ENCODE results near the gene CORO1C.
"Not testable (repeated sequence)": the region's sequence is repeated elsewhere in the genome, so short reads cannot be mapped to it uniquely, and the experiment has no call there.

The CORO1C gene

DNA sequence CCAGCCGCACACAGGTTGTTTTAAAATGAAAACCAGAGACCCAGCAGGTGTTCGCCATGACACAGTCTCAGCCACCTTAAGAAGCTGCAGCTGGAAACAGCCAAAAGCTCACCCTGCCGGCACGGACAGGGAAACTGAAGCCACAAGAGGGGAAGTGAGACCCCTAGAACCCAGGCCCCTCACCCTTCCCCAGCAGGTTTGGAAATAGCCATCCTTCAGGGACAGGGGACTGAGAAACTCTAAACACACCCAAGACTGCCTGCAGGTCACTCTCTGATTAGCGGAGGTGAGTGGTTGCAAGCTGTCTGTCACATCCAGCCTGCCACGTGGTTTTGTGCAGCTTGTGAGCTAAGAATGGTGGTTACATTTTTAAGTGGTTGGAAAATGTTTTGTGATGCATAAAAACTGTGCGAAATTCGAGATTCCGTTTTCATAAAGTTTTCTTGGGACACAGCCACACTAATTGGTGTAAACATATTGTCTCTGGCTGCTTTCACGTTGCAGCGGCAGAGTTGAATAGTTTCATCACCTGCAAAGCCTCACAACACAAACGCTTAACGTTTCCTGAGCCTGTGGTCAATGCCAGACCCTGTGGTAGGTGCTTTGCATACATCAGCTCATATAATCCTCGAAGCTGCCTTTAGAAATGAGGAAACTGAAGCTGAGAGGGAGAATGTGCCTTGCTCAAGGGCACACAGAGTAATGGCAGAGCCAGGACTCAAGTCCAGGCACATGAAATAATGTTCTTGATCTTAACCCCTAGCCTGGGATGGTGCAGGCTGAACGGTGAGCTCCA, 95.9 kb downstream of the CORO1C start:
- peak overlapping the region; percentile 78 to 85 for H3K27ac ChIP-seq (ENCODE audit: low read depth in 2 of 2, low read length in 2 of 2)
- H3K9ac ChIP-seq (ENCODE audit: low read depth in 1 of 2, low read length in 2 of 2) = peak overlapping the region; percentile 22 to 34
- no peaks in the 10 kb centered on the region for H3K9me3 ChIP-seq (ENCODE audit: control insufficient read depth in 2 of 2, low read length in 2 of 2)
- H3K36me3 ChIP-seq (ENCODE audit: control insufficient read depth in 2 of 2, insufficient read depth in 2 of 2, low read length in 2 of 2) = no peaks in the 10 kb centered on the region
- no peaks in the 10 kb centered on the region for H3K27me3 ChIP-seq (ENCODE audit: control insufficient read depth in 2 of 2, insufficient read depth in 2 of 2, low read length in 2 of 2)
- H3K4me3 ChIP-seq (ENCODE audit: low read length in 2 of 2) = peak overlapping the region in 1 of 2 donors; percentile 39
- peaks cover 18 to 26% of the 10 kb centered on the region in 2 donors for H3K4me1 ChIP-seq (ENCODE audit: control insufficient read depth in 2 of 2, insufficient read depth in 2 of 2, low read length in 2 of 2)

DNA sequence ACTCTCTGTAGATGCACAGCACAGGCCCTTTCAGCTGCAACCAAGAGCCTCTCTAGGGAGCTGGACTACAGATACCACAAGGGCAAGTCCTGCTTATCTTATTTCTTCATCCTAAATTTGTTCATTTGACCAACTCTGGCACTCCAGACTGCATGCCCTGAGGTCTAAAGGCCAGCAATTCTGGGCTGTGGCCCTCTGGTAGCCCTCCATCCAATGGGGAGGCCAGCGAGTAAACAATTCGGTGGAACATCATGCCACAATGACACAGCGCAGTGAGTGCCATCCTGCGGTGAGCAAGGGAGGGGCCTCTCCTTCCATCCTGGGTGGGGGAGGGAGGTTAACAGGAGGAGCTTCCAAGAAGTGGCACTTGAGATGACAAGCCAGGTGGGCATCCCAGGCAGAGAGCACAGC, 97.0 kb downstream of the CORO1C start:
- H3K4me1 ChIP-seq (ENCODE audit: control insufficient read depth in 2 of 2, insufficient read depth in 2 of 2, low read length in 2 of 2) = peaks cover 20 to 29% of the 10 kb centered on the region in 2 donors
- no peaks in the 10 kb centered on the region for H3K36me3 ChIP-seq (ENCODE audit: control insufficient read depth in 2 of 2, insufficient read depth in 2 of 2, low read length in 2 of 2)
- no peaks in the 10 kb centered on the region for H3K9me3 ChIP-seq (ENCODE audit: control insufficient read depth in 2 of 2, low read length in 2 of 2)
- H3K9ac ChIP-seq (ENCODE audit: low read depth in 1 of 2, low read length in 2 of 2) = peak overlapping the region in 1 of 2 donors; percentile 41
- no peaks in the 10 kb centered on the region for H3K27me3 ChIP-seq (ENCODE audit: control insufficient read depth in 2 of 2, insufficient read depth in 2 of 2, low read length in 2 of 2)
- peak overlapping the region; percentile 78 to 85 for H3K27ac ChIP-seq (ENCODE audit: low read depth in 2 of 2, low read length in 2 of 2)
- H3K4me3 ChIP-seq (ENCODE audit: low read length in 2 of 2) = peak overlapping the region in 1 of 2 donors; percentile 49

DNA sequence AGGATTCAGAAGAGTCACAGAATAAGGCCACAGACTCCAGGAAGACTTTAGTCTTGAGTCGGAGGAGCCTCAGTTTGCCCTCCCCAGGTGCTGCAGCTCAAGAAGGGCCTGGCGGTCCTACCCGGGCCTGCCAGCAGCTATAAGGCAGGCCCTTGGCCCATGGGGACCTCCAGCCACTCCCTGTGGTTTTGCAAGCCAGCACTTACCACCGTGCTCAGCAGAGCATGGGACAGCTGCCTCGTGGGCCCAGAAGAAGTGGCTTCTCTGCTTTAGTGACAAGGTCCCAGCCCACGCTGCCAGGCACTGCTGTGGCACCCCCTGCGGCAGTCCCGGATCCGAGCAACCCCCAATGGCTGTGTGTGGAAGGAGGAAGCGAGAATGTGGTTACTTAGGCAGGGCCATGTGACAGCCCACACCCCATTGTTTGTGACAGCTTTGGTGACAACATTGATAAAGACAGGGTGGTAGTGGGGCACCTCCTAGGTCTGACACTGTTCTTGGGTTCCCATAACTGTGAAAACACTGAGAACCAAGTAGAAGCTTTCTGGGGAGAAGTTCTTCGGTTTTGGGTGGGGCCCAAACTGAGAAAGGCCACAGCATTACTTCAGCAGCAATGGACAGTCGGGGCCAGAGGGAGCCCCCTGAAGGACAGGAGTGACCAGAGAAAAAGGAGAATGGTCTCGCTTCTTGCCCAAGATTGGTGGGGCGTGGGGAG, 97.6 kb downstream of the CORO1C start, which contains the start of gene SELPLG:
SELPLG (minus strand) TSS at position 361 of the 715 bp plus-strand sequence. CDS start 9,587 bp downstream, outside the sequence.
- peak within 1 kb of the TSS; percentile 44 to 46 for H3K9ac ChIP-seq (ENCODE audit: low read depth in 1 of 2, low read length in 2 of 2)
- H3K36me3 ChIP-seq (ENCODE audit: control insufficient read depth in 2 of 2, insufficient read depth in 2 of 2, low read length in 2 of 2) = no peaks in the 10 kb centered on the region
- peak within 1 kb of the TSS; percentile 78 to 85 for H3K27ac ChIP-seq (ENCODE audit: low read depth in 2 of 2, low read length in 2 of 2)
- H3K4me3 ChIP-seq (ENCODE audit: low read length in 2 of 2) = peak within 1 kb of the TSS; percentile 52 to 66
- peaks cover 21 to 29% of the 10 kb centered on the region in 2 donors for H3K4me1 ChIP-seq (ENCODE audit: control insufficient read depth in 2 of 2, insufficient read depth in 2 of 2, low read length in 2 of 2)
- H3K9me3 ChIP-seq (ENCODE audit: control insufficient read depth in 2 of 2, low read length in 2 of 2) = no peaks in the 10 kb centered on the region
- H3K27me3 ChIP-seq (ENCODE audit: control insufficient read depth in 2 of 2, insufficient read depth in 2 of 2, low read length in 2 of 2) = no peaks in the 10 kb centered on the region

DNA sequence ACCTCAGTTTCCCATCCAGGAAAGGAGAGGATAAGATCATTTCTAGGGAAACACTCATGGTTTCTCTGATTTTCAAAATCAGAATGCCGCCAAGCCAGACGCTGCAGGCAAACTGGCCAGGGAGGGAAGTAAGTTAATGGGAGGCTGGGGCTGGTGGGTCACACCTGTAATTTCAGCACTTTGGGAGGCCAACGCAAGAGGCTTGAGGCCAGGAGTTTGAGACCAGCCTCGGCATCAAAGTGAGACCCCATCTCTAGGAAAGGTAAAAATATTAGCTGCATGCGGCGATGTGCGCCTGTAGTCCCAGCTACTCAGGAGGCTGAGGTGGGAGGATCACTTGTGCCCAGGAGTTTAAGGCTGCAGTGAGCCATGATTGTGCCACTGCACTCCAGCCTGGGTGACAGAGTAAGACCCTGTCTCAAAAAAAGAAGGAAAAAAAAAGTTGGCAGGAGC, 98.2 kb downstream of the CORO1C start:
- no peaks in the 10 kb centered on the region for H3K36me3 ChIP-seq (ENCODE audit: control insufficient read depth in 2 of 2, insufficient read depth in 2 of 2, low read length in 2 of 2)
- no peaks in the 10 kb centered on the region for H3K9me3 ChIP-seq (ENCODE audit: control insufficient read depth in 2 of 2, low read length in 2 of 2)
- H3K9ac ChIP-seq (ENCODE audit: low read depth in 1 of 2, low read length in 2 of 2) = peak overlapping the region; percentile 44 to 46
- H3K4me3 ChIP-seq (ENCODE audit: low read length in 2 of 2) = peak overlapping the region; percentile 52 to 66
- no peaks in the 10 kb centered on the region for H3K27me3 ChIP-seq (ENCODE audit: control insufficient read depth in 2 of 2, insufficient read depth in 2 of 2, low read length in 2 of 2)
- peaks cover 26 to 28% of the 10 kb centered on the region in 2 donors for H3K4me1 ChIP-seq (ENCODE audit: control insufficient read depth in 2 of 2, insufficient read depth in 2 of 2, low read length in 2 of 2)
- peak overlapping the region; percentile 78 to 85 for H3K27ac ChIP-seq (ENCODE audit: low read depth in 2 of 2, low read length in 2 of 2)

DNA sequence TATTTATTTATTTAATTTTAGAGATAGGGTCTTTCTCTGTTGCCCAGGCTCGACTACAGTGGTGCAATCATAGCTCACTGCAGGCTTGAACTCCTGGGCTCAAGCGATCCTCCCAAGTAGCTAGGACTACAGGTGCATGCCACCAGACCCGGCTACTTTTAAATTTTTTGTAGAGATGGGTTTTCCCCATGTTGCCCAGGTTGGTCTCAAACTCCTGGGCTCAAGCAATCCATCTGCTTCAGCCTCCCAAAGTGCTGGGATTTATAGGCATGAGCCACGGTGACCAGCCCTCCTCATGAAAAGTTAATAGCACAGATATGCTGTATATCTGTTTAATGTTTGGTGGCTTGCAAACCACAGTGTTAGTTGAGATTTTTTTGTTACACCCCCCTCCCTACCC, 100.1 kb downstream of the CORO1C start:
- H3K4me3 ChIP-seq (ENCODE audit: low read length in 2 of 2) = peak overlapping the region in 1 of 2 donors; percentile 66
- H3K36me3 ChIP-seq (ENCODE audit: control insufficient read depth in 2 of 2, insufficient read depth in 2 of 2, low read length in 2 of 2); H3K27me3 ChIP-seq (ENCODE audit: control insufficient read depth in 2 of 2, insufficient read depth in 2 of 2, low read length in 2 of 2); H3K9ac ChIP-seq (ENCODE audit: low read depth in 1 of 2, low read length in 2 of 2); H3K9me3 ChIP-seq (ENCODE audit: control insufficient read depth in 2 of 2, low read length in 2 of 2): not testable (repeated sequence)
- peak overlapping the region in 1 of 2 donors; percentile 71 for H3K27ac ChIP-seq (ENCODE audit: low read depth in 2 of 2, low read length in 2 of 2)
- H3K4me1 ChIP-seq (ENCODE audit: control insufficient read depth in 2 of 2, insufficient read depth in 2 of 2, low read length in 2 of 2) = peaks cover 24% of the 10 kb centered on the region in 2 donors

DNA sequence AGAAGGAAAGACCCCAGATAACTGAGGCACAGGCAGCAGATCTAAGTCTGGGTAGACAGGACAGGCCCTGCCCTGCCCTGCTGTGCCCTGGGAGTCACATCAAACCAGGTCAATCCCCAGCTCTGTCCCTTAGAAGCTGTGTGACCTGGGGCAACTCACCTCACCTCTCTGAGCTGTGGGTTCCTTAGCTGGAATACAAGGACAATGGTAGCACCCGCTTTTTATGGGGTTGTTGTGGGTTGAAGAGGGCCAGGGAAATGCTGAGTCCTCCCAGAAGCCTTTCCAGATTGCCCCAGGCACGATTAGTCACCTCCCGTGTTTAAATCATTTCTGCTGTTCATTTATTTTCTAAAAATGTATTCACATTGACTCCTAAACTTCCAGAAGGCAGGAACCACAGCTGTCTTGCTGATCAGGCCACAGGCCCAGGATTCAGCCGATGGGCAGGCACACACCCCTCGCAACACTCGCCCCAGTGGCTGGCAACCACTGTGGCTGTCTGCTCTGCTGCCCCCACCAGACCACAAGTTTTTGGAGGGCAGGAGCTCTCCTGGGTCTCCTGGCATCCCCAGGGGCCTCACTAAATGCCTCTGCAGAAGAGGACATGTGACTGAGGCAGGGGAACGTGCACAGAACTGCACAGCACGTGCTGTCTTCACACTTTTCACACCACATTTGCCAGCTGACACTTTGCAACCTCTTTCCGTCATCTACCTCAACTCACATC, 100.7 kb downstream of the CORO1C start:
- Histone ChIP-seq H3K27ac (ENCODE audit: low read depth in 2 of 2, low read length in 2 of 2) (peak overlapping the region; percentile 6 to 63), H3K4me3 (ENCODE audit: low read length in 2 of 2) (no peak overlapping the region), H3K4me1 (ENCODE audit: control insufficient read depth in 2 of 2, insufficient read depth in 2 of 2, low read length in 2 of 2) (peaks cover 18 to 23% of the 10 kb centered on the region in 2 donors)

DNA sequence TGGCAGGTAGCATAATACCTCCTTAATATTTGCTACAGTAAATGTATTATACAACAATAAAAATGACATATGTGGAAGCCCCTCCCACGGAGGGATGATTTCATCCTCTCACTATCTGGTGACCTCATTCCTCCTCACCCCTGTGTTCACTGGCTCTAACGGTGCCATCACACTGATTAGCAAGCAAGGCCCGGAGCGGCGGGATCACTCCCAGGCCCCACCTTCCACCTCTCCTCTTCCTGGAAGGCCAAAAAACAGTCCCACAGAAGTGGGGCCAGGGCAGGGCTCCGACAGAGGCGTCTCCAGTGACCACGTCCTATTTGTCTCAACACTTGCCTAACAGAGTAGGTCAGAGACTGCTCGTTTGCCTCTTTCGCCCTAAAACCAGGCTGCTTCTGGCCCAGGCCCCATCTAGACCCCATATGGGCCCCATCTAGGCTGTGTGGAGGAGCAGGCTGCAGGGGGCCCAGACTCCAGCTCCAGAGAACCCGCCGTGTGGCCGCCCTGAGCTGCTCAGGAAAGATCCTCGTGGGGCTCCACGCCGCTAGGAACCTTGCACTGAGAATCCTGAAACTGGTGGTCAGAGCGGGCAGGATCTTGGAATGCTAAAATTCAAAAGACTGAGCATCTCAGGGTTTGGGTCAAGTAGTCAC, 101.4 kb downstream of the CORO1C start:
- Histone ChIP-seq H3K4me3 (ENCODE audit: low read length in 2 of 2) (peak overlapping the region in 1 of 2 donors; percentile 26), H3K9ac (ENCODE audit: low read depth in 1 of 2, low read length in 2 of 2) (no peak overlapping the region), H3K4me1 (ENCODE audit: control insufficient read depth in 2 of 2, insufficient read depth in 2 of 2, low read length in 2 of 2) (peaks cover 16 to 23% of the 10 kb centered on the region in 2 donors), H3K27ac (ENCODE audit: low read depth in 2 of 2, low read length in 2 of 2) (peak overlapping the region; percentile 6 to 63), H3K36me3 (ENCODE audit: control insufficient read depth in 2 of 2, insufficient read depth in 2 of 2, low read length in 2 of 2) (no peaks in the 10 kb centered on the region), H3K27me3 (ENCODE audit: control insufficient read depth in 2 of 2, insufficient read depth in 2 of 2, low read length in 2 of 2) (no peaks in the 10 kb centered on the region), H3K9me3 (ENCODE audit: control insufficient read depth in 2 of 2, low read length in 2 of 2) (no peaks in the 10 kb centered on the region)

More for the DNA sequence above, 100.7 kb downstream of the CORO1C start:
- H3K27me3 ChIP-seq (ENCODE audit: control insufficient read depth in 2 of 2, insufficient read depth in 2 of 2, low read length in 2 of 2) = no peaks in the 10 kb centered on the region
- H3K9ac ChIP-seq (ENCODE audit: low read depth in 1 of 2, low read length in 2 of 2) = peak overlapping the region in 1 of 2 donors; percentile 7
- no peaks in the 10 kb centered on the region for H3K9me3 ChIP-seq (ENCODE audit: control insufficient read depth in 2 of 2, low read length in 2 of 2)
- H3K36me3 ChIP-seq (ENCODE audit: control insufficient read depth in 2 of 2, insufficient read depth in 2 of 2, low read length in 2 of 2) = no peaks in the 10 kb centered on the region

DNA sequence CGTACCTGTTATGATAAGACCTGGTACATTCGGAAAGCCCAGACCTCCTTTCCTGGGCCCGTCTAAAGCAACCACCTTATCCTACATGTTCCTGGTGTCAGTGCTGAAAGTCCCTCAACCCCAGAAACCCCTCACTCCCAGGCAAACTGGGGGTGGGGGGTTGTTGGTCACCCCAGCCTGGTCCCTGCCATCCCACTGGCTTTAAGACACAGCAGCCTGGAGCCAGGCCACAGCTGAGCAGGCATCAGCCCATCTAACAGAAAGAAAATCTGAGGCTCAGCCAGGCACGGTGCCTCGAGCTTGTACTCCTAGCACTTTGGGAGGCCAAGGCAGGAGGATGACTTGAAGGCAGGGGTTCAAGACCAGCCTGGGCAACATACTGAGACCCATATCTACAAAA, 102.2 kb downstream of the CORO1C start:
- H3K27me3 ChIP-seq (ENCODE audit: control insufficient read depth in 2 of 2, insufficient read depth in 2 of 2, low read length in 2 of 2) = no peaks in the 10 kb centered on the region
- H3K9me3 ChIP-seq (ENCODE audit: control insufficient read depth in 2 of 2, low read length in 2 of 2) = no peaks in the 10 kb centered on the region
- H3K4me1 ChIP-seq (ENCODE audit: control insufficient read depth in 2 of 2, insufficient read depth in 2 of 2, low read length in 2 of 2) = peaks cover 16 to 18% of the 10 kb centered on the region in 2 donors
- no peaks in the 10 kb centered on the region for H3K36me3 ChIP-seq (ENCODE audit: control insufficient read depth in 2 of 2, insufficient read depth in 2 of 2, low read length in 2 of 2)
- H3K4me3 ChIP-seq (ENCODE audit: low read length in 2 of 2) = peak overlapping the region in 1 of 2 donors; percentile 37
- peak overlapping the region in 1 of 2 donors; percentile 36 for H3K9ac ChIP-seq (ENCODE audit: low read depth in 1 of 2, low read length in 2 of 2)
- peak overlapping the region; percentile 2 to 49 for H3K27ac ChIP-seq (ENCODE audit: low read depth in 2 of 2, low read length in 2 of 2)

DNA sequence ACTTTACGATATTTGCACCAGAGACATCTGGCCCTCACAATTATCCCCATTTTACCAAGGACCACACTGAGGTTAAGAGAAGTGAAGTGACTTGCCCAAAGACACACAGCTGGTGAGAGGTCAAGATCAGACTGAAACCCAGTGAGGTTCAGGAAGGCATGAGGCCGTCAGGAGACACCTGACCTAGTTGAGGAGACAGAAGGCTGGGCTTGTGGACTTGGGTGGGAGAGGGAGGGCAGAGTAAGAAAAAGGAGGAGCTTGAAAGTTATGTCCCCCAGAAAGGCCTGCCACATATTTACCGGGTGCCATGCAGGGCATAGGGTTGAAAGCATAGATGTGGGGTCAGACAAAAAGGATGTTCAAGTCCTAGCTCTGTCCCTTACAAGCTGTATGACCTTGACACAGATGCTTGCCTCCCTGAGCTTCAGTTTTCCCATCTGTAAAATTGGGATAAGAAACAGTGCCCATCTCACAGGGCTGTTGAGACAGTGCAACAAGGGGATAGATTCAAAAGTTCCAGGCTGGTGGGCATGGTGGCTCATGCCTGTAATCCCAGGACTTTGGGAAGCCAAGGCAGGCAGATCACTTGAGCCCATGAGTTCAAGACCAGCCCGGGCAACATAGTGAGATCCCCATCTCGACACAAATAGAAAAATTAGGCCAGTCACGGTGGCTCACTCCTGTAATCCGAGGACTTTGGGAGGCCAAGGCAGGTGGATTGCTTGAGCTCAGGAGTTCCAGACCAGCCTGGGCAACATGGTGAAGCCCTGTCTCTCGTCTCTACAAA, 104.0 kb downstream of the CORO1C start:
- Histone ChIP-seq H3K9me3 (ENCODE audit: control insufficient read depth in 2 of 2, low read length in 2 of 2) (no peaks in the 10 kb centered on the region), H3K36me3 (ENCODE audit: control insufficient read depth in 2 of 2, insufficient read depth in 2 of 2, low read length in 2 of 2) (peaks cover 2 to 3% of the 10 kb centered on the region in 2 donors), H3K4me3 (ENCODE audit: low read length in 2 of 2) (no peak overlapping the region), H3K9ac (ENCODE audit: low read depth in 1 of 2, low read length in 2 of 2) (no peak overlapping the region), H3K27ac (ENCODE audit: low read depth in 2 of 2, low read length in 2 of 2) (no peak overlapping the region), H3K4me1 (ENCODE audit: control insufficient read depth in 2 of 2, insufficient read depth in 2 of 2, low read length in 2 of 2) (peaks cover 16 to 17% of the 10 kb centered on the region in 2 donors), H3K27me3 (ENCODE audit: control insufficient read depth in 2 of 2, insufficient read depth in 2 of 2, low read length in 2 of 2) (no peaks in the 10 kb centered on the region)
